ENCODE data around the gene MYO1G.

MYO1G gene

DNA sequence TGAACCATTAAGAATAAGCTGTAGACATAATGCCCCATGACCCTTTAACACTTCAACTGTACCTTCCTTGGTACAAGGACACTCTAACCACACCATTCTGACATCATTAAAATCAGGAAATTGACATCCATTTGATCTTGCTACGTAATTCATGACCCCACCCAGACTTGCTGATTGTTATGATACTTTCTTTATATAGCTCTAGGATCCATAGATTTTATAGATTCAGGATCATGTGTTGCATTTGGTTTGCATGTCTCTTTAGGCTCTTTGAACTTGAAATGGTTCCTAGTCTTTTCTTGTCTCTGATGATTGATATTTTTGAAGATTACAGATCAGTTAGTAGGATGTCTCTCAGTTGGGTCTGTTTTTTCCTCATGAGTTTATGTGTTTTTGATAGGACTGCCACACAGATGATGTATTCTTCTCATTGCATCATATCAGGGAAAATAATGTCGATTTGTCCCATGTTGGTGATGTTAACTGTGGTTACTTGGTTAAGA lies 34.7 kb upstream of the MYO1G start:
- TF ChIP-seq EGR1 (IDR thresholded peaks at IDR 0.05) (no peak), TCF12 (IDR thresholded peaks at IDR 0.05; ENCODE audit: low read depth) (no peak), CEBPB (IDR thresholded peaks at IDR 0.05) (no peak), TAF1 (IDR thresholded peaks at IDR 0.05; ENCODE audit: low read depth) (no peak), TEAD4 (IDR thresholded peaks at IDR 0.05) (no peak), REST (IDR thresholded peaks at IDR 0.05; ENCODE audit: low read depth) (no peak), ZBTB7A (IDR thresholded peaks at IDR 0.05; ENCODE audit: low read depth) (no peak)

DNA sequence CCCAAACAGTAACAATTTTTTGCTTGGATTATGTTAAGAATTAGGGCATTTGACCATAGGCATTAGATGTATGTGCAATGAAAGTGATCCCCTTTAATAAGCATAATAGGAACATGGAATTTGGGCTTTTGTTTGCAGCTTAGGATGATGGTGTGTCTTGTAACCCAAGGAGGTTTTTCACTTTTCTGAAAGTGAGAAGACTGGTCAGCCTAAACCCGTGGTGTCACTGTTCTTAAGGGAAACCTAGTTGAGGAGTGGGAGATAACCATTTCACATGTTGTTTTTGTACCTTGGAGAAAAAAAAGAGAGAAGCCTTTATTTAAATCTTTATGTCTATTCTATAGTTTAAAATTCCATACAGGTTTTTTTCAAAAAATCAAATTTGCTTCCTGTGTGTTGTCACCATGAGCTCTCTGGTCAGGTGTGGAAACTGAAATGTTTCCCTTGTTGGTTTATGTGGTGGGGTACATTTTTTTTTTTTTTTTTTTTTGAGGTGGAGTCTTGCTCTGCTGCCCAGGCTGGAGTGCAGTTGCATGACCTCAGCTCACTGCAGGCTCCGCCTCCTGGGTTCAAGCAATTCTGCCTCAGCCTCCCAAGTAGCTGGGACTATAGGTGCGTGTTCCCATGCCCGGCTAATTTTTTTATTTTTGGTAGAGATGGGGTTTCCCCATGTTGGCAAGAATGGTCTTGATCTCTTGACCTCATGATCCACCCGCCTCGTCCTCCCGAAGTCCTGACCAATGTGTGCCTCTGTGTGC lies 28.9 kb upstream of the MYO1G start:
- TF ChIP-seq, protein P1, sequence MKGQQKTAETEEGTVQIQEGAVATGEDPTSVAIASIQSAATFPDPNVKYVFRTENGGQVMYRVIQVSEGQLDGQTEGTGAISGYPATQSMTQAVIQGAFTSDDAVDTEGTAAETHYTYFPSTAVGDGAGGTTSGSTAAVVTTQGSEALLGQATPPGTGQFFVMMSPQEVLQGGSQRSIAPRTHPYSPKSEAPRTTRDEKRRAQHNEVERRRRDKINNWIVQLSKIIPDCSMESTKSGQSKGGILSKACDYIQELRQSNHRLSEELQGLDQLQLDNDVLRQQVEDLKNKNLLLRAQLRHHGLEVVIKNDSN (IDR thresholded peaks at IDR 0.05) = no peak
- TF ChIP-seq ZBTB7A (IDR thresholded peaks at IDR 0.05; ENCODE audit: low read depth) = no peak
- TF ChIP-seq TEAD4 (IDR thresholded peaks at IDR 0.05) = no peak
- TF ChIP-seq CEBPB (IDR thresholded peaks at IDR 0.05) = no peak
- no peak for TF ChIP-seq EGR1 (IDR thresholded peaks at IDR 0.05)
- no peak for TF ChIP-seq CREB1 (IDR thresholded peaks at IDR 0.05; ENCODE audit: low read depth)
- TF ChIP-seq TAF1 (IDR thresholded peaks at IDR 0.05; ENCODE audit: low read depth) = no peak
- TF ChIP-seq TCF12 (IDR thresholded peaks at IDR 0.05; ENCODE audit: low read depth) = no peak
- no peak for TF ChIP-seq YY1 (IDR thresholded peaks at IDR 0.05; ENCODE audit: low read depth)
- TF ChIP-seq REST (IDR thresholded peaks at IDR 0.05; ENCODE audit: low read depth) = no peak
- no peak for TF ChIP-seq FOXM1 (IDR thresholded peaks at IDR 0.05; ENCODE audit: borderline replicate concordance, low read depth)
- TF ChIP-seq NFIC (IDR thresholded peaks at IDR 0.05) = no peak
- TF ChIP-seq, protein P2, sequence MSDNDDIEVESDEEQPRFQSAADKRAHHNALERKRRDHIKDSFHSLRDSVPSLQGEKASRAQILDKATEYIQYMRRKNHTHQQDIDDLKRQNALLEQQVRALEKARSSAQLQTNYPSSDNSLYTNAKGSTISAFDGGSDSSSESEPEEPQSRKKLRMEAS (IDR thresholded peaks at IDR 0.05) = no peak
- TF ChIP-seq RAD21 (IDR thresholded peaks at IDR 0.05; ENCODE audit: low read depth) = no peak
- no peak for TF ChIP-seq EP300 (IDR thresholded peaks at IDR 0.05; ENCODE audit: borderline replicate concordance)

GRCh38 chr7:45007106-45007505 lies 28.3 kb upstream of the MYO1G start:
- TF ChIP-seq RAD21 (IDR thresholded peaks at IDR 0.05; ENCODE audit: low read depth) = no peak
- TF ChIP-seq TEAD4 (IDR thresholded peaks at IDR 0.05) = no peak
- TF ChIP-seq ZBTB7A (IDR thresholded peaks at IDR 0.05; ENCODE audit: low read depth) = no peak
- no peak for TF ChIP-seq CEBPB (IDR thresholded peaks at IDR 0.05)
- no peak for TF ChIP-seq NFIC (IDR thresholded peaks at IDR 0.05)
- TF ChIP-seq TAF1 (IDR thresholded peaks at IDR 0.05; ENCODE audit: low read depth) = no peak
- TF ChIP-seq FOXM1 (IDR thresholded peaks at IDR 0.05; ENCODE audit: borderline replicate concordance, low read depth) = no peak
- no peak for TF ChIP-seq EP300 (IDR thresholded peaks at IDR 0.05; ENCODE audit: borderline replicate concordance)
- TF ChIP-seq, protein P1 (IDR thresholded peaks at IDR 0.05) = no peak
- TF ChIP-seq, protein P2 (IDR thresholded peaks at IDR 0.05) = no peak
- TF ChIP-seq YY1 (IDR thresholded peaks at IDR 0.05; ENCODE audit: low read depth) = no peak
- no peak for TF ChIP-seq EGR1 (IDR thresholded peaks at IDR 0.05)
- TF ChIP-seq REST (IDR thresholded peaks at IDR 0.05; ENCODE audit: low read depth) = no peak
- TF ChIP-seq CREB1 (IDR thresholded peaks at IDR 0.05; ENCODE audit: low read depth) = no peak

GRCh38 chr7:45003789-45004188 lies 25.0 kb upstream of the MYO1G start:
- TF ChIP-seq EP300 (IDR thresholded peaks at IDR 0.05; ENCODE audit: borderline replicate concordance) (no peak), TEAD4 (IDR thresholded peaks at IDR 0.05) (no peak), YY1 (IDR thresholded peaks at IDR 0.05; ENCODE audit: low read depth) (no peak), FOXM1 (IDR thresholded peaks at IDR 0.05; ENCODE audit: borderline replicate concordance, low read depth) (no peak), TCF12 (IDR thresholded peaks at IDR 0.05; ENCODE audit: low read depth) (no peak), TAF1 (IDR thresholded peaks at IDR 0.05; ENCODE audit: low read depth) (no peak)
- TF ChIP-seq, protein P2 (IDR thresholded peaks at IDR 0.05) = no peak
